KOPT-K1 (cell line): ENCODE results near the gene SUCLG2.

Experiments used
- H3K27ac ChIP-seq: fragments of 200-600 bp; sonication (generic); 2 replicates; pipeline ENCODE4 v1.5.1; 2016; ENCODE audit warnings: antibody characterized with exemption, mild to moderate bottlenecking, low read depth, low read length; ENCODE audit not compliant: poor library complexity, severe bottlenecking
- H3K36me3 ChIP-seq: fragments of 200-600 bp; sonication (generic); 2 replicates; pipeline ENCODE4 v1.5.1; 2017; ENCODE audit warnings: antibody characterized with exemption, mild to moderate bottlenecking, low read length, moderate library complexity; ENCODE audit not compliant: insufficient read depth
- H3K9me3 ChIP-seq: fragments of 200-600 bp; sonication (generic); 2 replicates; pipeline ENCODE4 v1.5.1; 2017; ENCODE audit warnings: antibody characterized with exemption, low read length, mild to moderate bottlenecking; ENCODE audit not compliant: insufficient read depth, poor library complexity, severe bottlenecking

Gene SUCLG2

GRCh38 chr3:67419779-67420178 lies 234.6 kb downstream of the SUCLG2 start:
- Histone ChIP-seq H3K27ac (no peak overlapping the region), H3K36me3 (no peaks in the 10 kb centered on the region), H3K9me3 (peaks cover 17% of the 10 kb centered on the region)

DNA sequence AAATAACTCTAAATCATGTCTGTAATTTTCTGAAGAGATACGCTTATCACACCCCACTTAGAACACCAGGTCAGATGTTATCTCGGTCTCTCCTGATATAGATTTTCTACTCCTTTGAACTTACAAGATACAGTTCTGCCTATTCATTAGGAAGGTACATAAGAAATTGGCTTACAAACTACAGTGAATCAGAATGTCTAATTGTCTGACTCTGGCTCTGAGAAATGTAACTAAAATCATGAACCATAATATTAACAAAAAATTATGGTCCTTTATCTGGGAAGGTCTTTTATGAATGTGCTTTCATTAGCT lies 235.2 kb downstream of the SUCLG2 start:
- peaks cover 17% of the 10 kb centered on the region for H3K9me3 ChIP-seq
- H3K36me3 ChIP-seq, result no peaks in the 10 kb centered on the region
- no peak overlapping the region for H3K27ac ChIP-seq

DNA sequence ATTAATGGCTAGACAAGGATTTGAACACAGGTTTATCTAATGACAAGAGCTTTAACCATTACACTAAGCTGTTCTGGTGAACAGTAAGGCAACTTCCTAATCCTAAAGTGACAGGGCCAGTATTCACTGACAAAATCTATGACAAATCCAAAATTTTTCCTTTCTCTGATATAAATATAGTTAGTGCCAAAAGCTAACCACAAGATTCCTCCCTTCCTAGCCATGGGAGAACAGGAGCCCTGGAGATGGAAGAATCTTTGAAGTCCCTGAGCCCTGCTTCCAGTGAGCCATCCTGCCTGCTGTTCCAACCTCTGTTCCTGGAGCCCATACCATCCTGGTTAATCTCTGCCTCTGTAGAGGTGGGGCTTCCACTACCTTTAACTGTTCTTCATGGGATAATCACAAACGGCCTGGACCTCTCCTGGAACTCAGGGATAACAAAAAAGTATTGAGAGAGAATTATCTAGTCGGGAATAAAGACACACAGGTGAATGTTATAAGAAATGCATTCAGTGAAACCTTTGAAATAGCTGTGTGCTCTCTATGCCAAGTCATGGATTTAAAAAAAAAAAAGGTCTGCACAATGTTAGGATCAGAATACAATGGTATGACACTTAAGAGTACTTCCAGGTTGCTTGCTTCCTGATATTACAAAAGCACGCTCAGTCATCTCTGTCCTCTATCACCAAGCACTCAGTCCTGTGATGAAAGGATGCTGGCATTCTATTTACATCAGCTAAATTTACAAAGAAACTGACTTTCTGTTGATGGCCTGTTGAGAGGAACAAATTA lies 235.8 kb downstream of the SUCLG2 start:
- no peak overlapping the region for H3K27ac ChIP-seq

GRCh38 chr3:67416703-67417102 lies 237.7 kb downstream of the SUCLG2 start:
- no peaks in the 10 kb centered on the region for H3K36me3 ChIP-seq
- no peak overlapping the region for H3K27ac ChIP-seq
- peaks cover 17% of the 10 kb centered on the region for H3K9me3 ChIP-seq

More for the DNA sequence above, 235.8 kb downstream of the SUCLG2 start:
- peaks cover 17% of the 10 kb centered on the region for H3K9me3 ChIP-seq
- no peaks in the 10 kb centered on the region for H3K36me3 ChIP-seq

GRCh38 chr3:67415511-67415910 lies 238.9 kb downstream of the SUCLG2 start:
- peaks cover 15% of the 10 kb centered on the region for H3K9me3 ChIP-seq
- H3K36me3 ChIP-seq, result no peaks in the 10 kb centered on the region
- no peak overlapping the region for H3K27ac ChIP-seq

- Histone ChIP-seq H3K36me3 (no peaks in the 10 kb centered on the region), H3K27ac (no peak overlapping the region), H3K9me3 (peaks cover 7% of the 10 kb centered on the region)
These were observed 239.7 kb downstream of the SUCLG2 start for GRCh38 chr3:67414740-67415139.

- Histone ChIP-seq H3K36me3 (no peaks in the 10 kb centered on the region; the same call in 1 of the 2 replicates), H3K27ac (no peak overlapping the region), H3K9me3 (no peaks in the 10 kb centered on the region)
These were observed 249.2 kb downstream of the SUCLG2 start for GRCh38 chr3:67405193-67405592.

DNA sequence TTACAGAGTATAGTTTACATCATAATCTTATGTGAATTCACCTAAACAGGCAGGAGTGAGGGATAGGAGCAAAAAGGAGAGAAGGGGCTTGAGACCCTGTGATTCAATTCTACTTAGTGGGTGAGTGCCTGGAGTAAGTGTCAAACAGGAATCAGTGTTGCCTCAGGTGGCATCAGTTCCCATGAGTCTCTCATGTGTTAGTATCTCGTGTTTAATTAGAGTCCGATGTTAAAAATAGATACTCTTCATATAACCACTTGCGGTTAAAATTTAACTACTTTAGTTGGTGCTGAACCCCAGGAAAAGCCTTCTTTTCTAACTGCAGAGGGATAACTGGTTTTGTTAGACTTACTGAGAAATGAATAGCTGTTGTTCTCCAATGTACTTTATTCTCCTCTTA lies 251.5 kb downstream of the SUCLG2 start:
- Histone ChIP-seq H3K27ac (no peak overlapping the region), H3K36me3 (peaks cover 8% of the 10 kb centered on the region; the same call in 1 of the 2 replicates), H3K9me3 (no peaks in the 10 kb centered on the region)

- no peaks in the 10 kb centered on the region for H3K9me3 ChIP-seq
- peaks cover 8% of the 10 kb centered on the region; the same call in 1 of the 2 replicates for H3K36me3 ChIP-seq
- H3K27ac ChIP-seq, result no peak overlapping the region
These were observed 252.5 kb downstream of the SUCLG2 start for GRCh38 chr3:67401921-67402320.

DNA sequence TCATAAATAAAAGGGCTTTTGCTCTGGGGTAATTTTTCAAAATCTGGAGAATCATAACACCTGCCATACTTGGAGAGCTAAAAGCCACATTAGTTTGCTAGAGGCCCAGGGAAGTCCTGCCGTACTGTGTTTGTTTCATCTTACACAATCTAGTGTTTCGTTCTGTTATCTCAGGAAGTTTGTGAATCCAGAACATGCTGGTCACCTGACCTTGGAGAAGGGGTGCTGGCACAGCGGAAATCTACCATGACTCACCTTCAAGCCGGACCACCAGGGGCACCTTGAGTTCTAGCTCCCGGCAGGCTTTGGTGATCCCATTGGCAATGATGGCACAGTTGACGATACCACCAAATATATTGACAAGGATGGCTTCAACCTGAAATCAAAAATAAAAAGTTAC lies 253.9 kb downstream of the SUCLG2 start:
- Histone ChIP-seq H3K27ac (no peak overlapping the region), H3K36me3 (peaks cover 8% of the 10 kb centered on the region; the same call in 1 of the 2 replicates), H3K9me3 (no peaks in the 10 kb centered on the region)

- H3K36me3 ChIP-seq, result no peaks in the 10 kb centered on the region
- H3K27ac ChIP-seq, result no peak overlapping the region
- H3K9me3 ChIP-seq, result no peaks in the 10 kb centered on the region
These were observed 265.2 kb downstream of the SUCLG2 start for GRCh38 chr3:67389176-67389575.

DNA sequence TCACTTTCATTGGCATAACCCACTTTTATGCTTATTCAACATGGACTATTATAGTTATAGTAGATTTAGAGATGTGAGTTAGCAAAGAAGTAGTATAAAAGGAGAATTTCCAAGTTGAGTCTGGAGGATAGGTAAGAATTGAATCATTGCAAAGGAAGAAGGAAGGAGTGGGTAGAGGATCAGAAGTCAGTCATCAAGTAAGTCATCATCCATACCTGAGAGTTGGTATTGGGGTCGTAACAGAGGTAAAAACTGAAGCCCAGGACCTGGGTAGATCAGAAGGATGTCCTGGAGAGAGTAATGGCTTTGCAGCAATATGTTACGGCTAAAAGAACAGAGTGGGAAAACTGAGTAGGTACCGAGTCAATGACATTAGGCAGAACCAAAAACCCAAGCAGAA lies 265.7 kb downstream of the SUCLG2 start:
- no peak overlapping the region for H3K27ac ChIP-seq
- no peaks in the 10 kb centered on the region for H3K9me3 ChIP-seq
- no peaks in the 10 kb centered on the region for H3K36me3 ChIP-seq

DNA sequence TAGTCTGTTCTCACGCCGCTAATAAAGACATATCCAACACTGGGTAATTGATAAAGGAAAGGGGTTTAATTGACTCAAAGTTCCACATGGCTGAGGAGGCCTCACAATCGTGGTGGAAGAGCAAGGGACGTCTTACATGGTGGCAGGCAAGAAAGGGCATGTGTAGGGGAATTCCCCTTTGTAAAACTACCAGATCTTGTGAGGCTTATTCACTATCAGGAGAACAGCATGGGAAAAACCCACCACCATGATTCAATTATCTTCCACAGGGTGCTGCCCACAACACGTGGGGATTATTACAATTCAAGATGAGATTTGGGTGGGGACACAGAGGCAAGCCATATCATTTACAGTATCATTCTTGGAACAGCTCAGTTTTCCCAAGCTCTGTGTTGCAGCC lies 268.0 kb downstream of the SUCLG2 start:
- Histone ChIP-seq H3K9me3 (no peaks in the 10 kb centered on the region), H3K36me3 (no peaks in the 10 kb centered on the region), H3K27ac (no peak overlapping the region)

GRCh38 chr3:67384760-67385397 lies 269.5 kb downstream of the SUCLG2 start:
- Histone ChIP-seq H3K9me3 (no peaks in the 10 kb centered on the region), H3K36me3 (no peaks in the 10 kb centered on the region), H3K27ac (no peak overlapping the region)

DNA sequence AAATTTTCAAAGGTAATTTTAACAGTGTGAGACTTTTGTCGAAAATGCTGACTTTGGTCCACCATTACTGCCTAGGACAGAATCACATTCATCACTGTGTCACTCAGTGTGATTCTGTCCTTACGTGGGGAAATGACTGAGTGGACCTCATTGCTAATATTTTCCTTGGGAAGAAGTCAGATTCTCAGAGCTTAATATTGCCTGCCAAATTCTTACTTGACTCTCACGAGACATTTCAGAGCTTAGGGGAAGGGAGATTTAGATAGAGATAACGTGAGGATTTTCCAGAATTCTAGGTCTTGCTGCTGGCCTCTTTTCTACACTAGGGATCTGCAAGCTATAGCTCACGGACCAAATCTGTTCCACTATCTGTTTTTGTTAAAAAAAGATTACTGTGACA lies 270.4 kb downstream of the SUCLG2 start:
- H3K9me3 ChIP-seq, result no peaks in the 10 kb centered on the region
- no peak overlapping the region for H3K27ac ChIP-seq
- no peaks in the 10 kb centered on the region for H3K36me3 ChIP-seq

DNA sequence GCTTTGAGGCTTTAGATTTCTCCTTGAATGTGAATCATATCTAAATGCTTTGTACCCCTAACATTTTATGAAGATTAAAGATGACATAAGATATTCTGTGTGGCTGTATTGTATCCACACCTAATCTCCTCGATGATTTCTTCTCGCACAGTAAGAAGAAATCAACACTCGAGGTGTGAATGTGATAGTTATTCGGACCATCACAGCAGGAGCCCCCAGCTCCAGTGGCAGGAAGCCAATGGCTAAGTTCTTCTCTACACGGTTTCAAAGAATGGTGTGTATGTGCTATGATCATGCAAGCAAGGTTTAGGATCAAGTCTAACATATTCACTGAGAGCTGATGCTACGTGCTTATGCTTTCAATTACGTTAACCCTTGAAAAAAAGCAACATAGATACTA lies 271.0 kb downstream of the SUCLG2 start:
- Histone ChIP-seq H3K36me3 (no peaks in the 10 kb centered on the region), H3K9me3 (no peaks in the 10 kb centered on the region), H3K27ac (no peak overlapping the region)
